Upper lobe of left lung (tissue), 4 donors: ENCODE data around the gene CMAS.

Experiments used
- POLR2A ChIP-seq, 4 donors: fragments of 450-650 bp; IDR thresholded peaks; one replicate each; pipeline ENCODE4 v1.5.1; 2016 to 2017; ENCODE audit warnings: antibody characterized with exemption in 4 of 4, mild to moderate bottlenecking in 2 of 4
- TF ChIP-seq, protein P1 (sequence below), 6 experiments: fragments of 450-650 bp in 4 of 6; fragments of 200-600 bp in 2 of 6; sonication (generic) in 2 of 6; IDR thresholded peaks; one replicate each; pipeline ENCODE4 v1.5.1; 2016 to 2019; ENCODE audit warnings: antibody characterized with exemption in 6 of 6

DNA sequence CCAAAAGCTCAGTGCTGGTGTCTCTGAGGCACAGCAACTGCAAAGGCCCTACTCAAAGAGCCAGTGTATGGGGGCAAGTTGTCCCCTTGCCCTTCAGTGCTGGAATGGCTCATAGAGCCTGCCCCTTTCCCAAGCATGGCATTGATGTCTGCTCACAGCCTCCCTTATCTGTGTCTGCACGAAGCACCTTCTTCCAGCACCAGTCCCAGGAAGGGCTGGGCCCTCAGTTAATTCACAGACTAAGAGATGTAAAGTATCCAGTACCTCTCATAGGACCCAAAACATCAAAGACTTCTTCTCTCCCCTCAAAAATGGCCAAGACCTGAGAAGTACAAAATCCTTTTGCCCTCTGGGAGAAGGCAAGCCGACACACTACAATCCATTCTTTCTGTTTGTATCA is 1.6 kb upstream of the CMAS start:
- TF ChIP-seq, protein P1, sequence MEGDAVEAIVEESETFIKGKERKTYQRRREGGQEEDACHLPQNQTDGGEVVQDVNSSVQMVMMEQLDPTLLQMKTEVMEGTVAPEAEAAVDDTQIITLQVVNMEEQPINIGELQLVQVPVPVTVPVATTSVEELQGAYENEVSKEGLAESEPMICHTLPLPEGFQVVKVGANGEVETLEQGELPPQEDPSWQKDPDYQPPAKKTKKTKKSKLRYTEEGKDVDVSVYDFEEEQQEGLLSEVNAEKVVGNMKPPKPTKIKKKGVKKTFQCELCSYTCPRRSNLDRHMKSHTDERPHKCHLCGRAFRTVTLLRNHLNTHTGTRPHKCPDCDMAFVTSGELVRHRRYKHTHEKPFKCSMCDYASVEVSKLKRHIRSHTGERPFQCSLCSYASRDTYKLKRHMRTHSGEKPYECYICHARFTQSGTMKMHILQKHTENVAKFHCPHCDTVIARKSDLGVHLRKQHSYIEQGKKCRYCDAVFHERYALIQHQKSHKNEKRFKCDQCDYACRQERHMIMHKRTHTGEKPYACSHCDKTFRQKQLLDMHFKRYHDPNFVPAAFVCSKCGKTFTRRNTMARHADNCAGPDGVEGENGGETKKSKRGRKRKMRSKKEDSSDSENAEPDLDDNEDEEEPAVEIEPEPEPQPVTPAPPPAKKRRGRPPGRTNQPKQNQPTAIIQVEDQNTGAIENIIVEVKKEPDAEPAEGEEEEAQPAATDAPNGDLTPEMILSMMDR (IDR thresholded peaks at IDR 0.05), result no peak
- no peak for TF ChIP-seq POLR2A (IDR thresholded peaks at IDR 0.05)
